NCI-H1417 (cell line): ENCODE data around the gene CEP70.

Experiments used
- DNase-seq, 3 experiments: peaks; one replicate each; lab custom pipeline; 2025; lab: John Stamatoyannopoulos, UW

CEP70 gene

DNA sequence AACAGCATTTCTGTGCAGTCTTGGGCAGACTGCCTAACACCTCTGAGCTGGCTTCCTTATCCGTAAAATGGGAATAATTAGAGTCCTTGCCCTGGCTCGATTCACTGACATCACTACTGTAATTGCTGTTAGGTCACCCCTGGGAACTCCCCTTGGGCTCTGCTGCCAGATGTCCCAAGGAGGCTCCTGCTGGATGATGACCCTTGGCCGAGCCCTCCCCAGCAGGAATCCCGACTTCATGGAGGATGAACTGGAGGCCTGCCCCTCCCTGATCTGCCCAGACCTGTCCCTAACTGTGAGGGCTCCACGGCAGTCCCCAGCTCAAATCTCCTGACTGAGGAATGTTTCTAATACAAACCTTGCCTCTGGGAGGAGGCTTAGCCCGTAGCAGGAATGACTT is 141.6 kb downstream of the CEP70 start:
- no peak for DNase-seq

GRCh38 chr3:138451595-138452162 is 142.4 kb downstream of the CEP70 start:
- DNase-seq: no peak

GRCh38 chr3:138450704-138451424 is 143.2 kb downstream of the CEP70 start:
- no peak for DNase-seq

DNA sequence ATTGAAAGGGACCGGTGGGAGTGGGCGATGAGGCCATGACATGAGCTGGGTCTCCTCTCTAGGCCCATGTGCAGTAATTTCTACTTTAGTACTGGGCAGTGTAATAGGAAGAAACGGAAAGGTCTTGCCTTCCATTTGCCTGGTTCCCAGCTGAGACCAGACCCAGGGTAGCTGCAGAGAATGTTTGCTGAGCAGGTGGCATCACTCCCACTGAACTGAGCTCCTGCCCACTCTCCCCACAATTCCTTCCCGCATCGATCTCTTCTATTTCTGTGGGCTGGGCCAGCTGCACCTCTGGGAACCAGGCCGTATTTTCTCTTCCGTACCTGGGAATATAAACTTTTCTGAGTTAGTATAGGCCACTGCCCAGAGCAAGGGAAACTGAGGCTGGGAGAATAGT is 143.9 kb downstream of the CEP70 start:
- no peak for DNase-seq

- no peak for DNase-seq
These were observed 144.6 kb downstream of the CEP70 start for GRCh38 chr3:138449490-138449889.

- no peak for DNase-seq
These were observed 145.4 kb downstream of the CEP70 start for GRCh38 chr3:138448631-138449030.

DNA sequence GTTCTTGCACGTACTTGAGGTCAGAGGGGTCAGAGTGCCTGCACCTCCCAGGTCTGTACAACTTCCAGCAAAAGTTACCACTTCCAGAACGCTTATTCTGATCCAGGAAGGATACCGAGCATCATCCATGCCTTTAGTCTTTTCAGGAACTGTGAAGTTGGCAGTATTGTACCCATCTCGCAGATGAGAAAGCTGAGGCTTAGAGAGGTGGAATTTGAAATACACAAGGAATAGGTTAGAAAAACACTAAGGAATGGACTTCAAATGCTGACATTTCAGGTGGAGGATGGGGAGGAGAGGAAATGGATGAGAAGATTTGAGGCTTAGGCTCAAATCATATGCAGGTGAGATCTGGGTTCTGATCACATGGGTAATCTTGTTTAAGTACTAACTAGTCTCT is 148.4 kb downstream of the CEP70 start:
- no peak for DNase-seq

GRCh38 chr3:138445236-138445635 is 148.8 kb downstream of the CEP70 start:
- DNase-seq: no peak
